HG03103 (cell line): Measurements from ENCODE around the gene GRIA4.

Experiments
- ATAC-seq: cut with Tn5 transposase; IDR thresholded peaks from one replicate; pipeline ENCODE4 v1.9.1; 2021; ENCODE audit warnings: low read depth; ENCODE audit not compliant: unreplicated experiment

GRIA4 gene

DNA sequence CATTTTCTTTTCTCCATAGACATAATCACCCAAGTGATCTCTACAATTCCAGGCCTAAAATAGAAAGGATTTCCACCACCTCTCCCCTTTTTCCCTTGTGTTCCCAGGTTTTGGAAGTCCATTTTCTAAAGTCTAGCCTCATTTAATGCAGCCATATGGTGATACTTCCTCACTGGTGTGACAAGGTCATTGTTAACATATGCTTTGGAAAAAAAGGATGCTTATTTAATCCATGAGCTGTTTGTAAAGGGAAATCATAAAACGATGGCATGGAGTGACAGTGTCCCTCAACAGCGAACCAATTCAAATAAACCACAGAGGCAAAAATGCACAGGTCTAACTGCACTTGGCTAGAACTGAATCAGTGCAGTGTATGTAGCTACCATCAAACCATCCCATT lies 26.6 kb downstream of the GRIA4 start:
- ATAC-seq = no peak

DNA sequence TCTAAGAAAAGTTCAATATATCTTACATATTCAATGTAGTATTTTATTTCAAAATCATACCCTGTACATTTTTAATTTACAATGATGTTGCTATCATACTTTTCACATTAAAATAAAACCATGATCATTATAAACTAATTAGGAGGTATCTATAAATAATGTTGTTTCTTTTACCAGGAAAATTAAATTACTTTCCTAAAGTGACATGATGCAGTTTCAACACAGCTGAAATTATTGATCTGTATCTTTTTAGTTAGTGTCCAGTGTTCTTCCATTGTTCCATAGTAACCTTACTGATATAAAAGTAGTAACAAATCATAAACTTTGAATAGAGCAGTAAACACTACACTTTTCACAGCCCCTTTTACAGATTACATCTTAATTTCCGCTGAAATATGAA lies 29.7 kb downstream of the GRIA4 start:
- ATAC-seq = no peak

DNA sequence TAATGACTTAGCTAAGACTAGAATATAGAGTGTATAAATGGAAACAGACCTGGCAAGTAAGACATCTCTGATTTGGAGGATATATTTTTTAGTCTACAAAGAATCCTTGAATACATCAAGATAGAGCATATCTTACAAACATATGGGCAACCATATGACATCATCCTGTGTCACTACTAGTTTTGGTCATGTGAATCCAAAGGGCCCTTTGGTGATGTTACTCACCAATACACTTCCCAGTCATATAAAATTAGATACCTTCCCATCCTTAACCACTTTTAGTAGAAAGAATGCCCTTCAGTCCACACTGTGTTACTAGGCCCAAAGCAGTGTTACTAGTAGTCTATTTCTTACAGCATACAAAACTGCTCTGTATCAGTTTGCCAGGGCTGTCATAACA lies 31.6 kb downstream of the GRIA4 start:
- ATAC-seq = no peak

DNA sequence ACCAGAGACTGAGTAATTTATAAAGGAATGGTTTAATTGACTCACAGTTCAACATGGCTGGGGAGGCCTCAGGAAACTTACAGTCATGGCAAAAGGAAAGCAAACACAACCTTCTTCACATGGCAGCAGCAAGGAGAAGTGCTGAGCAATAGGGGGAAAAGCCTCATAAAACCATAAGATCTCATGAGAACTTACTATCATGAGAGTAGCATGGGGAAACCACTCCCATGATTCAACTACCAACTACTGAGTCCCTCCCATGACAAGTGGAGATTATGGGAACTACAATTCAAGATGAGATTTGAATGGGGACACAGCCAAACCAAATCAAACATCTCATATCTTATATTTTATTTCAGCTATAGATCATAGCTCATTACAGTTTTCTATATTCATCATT lies 33.0 kb downstream of the GRIA4 start:
- no peak for ATAC-seq

DNA sequence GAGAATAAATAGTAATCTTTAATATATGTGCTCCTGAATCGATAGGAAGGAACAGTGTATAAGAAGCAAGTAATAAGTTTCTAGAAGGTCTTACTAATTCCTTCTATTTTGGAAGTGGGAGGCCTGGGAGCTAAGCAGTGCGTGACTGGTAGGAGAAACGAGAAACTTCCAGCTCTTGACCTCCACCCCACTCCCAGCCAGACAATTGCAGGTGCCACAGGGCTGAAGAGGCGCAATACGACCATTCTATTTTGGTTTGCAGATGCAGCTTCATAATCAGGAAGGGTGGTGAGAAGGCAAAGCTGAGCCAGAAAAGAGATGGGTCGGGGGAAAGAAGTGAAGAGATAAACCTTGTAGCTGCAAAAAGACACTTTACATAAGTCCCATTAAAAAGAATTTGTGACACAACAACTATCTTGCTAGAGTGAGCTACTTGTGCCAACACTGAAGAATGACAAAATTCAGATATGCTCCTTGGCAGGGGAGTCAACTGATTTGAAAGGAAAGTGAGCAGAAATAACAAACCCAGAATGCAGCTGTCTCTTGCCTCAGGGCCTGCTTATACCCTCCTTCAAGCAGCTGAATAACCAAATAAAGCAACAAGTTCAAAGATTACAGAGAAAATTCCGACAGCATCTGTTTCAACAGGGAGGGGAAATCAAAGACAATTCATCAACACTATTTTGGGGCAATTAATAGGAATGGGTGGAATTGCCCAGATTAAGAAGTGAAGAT lies 35.1 kb downstream of the GRIA4 start:
- ATAC-seq = no peak

DNA sequence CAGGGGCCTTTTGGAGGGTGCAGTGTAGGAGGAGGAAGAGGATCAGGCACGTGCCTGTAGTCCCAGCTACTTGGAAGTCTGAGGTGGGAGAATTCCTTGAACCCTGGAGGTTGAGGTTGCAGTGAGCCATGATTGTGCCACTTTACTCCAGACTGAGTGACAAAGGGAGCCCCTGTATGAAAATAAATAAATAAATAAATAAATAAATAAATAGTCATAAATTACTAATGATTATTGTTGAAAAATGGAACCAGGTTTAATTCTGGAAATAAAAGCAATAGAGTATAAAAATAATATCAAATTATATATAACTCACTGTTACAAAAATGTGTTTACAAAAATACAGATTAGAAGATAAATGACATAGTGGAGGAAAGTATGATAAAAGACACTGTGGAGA lies 37.9 kb downstream of the GRIA4 start:
- no peak for ATAC-seq

DNA sequence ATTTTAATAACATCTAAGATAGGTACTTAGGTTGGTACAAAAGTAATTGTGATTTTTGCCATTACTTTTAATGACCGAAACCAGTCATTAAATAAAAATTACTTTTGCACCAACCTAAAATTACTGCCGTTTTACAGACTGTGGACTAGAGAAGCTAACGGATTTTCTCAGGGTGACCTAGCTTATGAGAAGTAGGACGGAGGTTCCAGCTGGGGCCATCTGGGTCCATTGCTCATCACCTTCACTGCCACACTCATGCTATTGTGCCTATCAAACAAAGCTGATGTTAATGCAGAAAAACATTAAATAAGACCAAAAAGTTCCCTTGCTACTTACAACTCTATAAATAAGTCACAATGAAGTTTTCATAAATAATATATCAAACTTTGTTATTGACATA lies 38.9 kb downstream of the GRIA4 start:
- no peak for ATAC-seq

DNA sequence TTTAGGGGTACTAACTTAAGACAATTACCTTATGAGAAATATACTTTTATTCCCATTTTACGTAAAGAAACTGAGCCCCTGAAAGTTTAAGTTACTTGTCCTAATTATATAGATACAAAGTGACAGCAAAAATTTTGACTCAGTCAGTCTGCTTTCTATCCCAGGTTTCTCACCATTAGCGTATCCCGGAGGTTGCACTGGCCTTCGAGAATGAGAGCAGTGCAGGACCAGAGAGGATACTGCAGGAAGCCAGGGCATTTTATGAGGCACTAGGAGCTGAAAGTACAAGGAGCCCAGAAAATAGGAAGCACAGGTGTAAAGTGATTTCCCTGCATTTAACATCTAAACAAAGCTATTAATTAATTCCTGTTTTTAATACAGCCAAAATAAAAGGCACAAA lies 55.4 kb downstream of the GRIA4 start:
- no peak for ATAC-seq

DNA sequence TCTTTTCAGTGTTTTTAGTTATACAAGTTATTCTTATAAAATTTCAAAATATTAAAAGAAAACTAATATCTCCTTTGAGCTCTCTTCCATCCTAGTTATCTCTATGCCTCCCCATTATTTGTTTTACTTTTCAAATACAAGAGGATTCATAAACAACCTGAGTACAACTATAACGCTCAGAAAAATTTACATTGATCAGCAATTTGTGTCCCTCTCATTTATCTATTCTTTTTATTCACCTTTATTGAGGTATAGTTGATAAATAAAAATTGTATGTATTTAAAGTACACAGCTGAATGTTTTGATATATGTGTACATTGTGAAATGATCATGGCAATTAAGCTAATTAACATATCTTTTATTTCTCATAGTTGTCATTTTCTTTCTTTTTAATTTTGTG lies 57.6 kb downstream of the GRIA4 start:
- ATAC-seq = no peak

DNA sequence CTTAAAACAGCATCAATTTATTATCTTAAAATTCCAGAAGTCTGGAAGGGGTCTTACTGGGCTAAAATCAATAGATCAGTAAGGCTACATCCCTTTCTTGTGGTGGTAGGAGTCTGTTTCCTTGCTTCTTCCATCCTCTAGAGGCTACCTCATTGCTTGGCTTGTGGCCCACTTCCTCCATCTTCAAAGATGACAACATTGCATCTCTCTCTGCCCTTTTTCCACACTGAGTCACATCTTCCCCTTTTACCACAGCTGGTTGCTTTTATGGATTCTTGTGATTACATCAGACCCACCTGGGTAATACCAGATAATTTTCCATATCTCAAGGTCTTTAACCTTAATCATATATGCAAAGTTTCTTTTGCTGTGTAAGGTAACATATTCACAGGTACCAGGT lies 60.9 kb downstream of the GRIA4 start:
- ATAC-seq = no peak

DNA sequence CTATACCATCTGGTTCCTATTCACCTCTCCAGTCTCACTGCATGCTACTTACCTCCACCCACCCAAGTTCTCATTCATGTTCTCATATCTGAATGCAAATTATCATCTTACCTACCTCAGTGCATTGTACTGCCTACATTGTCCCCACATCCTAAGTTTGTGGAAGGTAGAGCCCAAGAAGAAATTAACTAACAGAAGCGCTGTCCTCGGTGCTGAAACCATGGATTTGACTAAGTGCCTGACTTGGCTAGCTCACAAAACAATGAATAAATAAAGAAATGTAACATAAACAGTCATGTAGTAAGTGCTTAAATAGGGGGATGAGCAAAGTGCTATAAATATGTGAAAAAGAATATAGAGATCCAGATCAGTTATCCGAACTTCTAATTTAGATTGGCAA lies 63.2 kb downstream of the GRIA4 start:
- no peak for ATAC-seq

DNA sequence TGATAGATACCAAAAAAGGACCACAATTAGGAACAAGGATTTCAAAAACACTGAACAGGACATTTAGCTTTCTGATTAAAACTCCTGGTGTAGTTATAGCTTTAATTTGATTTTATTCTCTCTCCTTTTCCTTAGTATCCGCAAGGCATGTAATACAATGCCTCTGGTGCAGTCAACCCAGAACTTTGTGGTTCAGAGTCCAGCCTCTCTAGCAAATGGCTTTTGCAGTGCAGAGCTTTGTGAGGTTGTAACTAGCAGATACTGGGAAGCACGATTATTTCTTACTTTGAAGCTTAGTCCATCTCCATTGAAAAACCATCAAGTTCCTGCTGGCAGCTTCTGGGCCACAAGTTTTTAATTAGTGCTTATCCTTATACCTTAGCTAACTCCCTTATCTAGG lies 79.8 kb downstream of the GRIA4 start:
- ATAC-seq = no peak

DNA sequence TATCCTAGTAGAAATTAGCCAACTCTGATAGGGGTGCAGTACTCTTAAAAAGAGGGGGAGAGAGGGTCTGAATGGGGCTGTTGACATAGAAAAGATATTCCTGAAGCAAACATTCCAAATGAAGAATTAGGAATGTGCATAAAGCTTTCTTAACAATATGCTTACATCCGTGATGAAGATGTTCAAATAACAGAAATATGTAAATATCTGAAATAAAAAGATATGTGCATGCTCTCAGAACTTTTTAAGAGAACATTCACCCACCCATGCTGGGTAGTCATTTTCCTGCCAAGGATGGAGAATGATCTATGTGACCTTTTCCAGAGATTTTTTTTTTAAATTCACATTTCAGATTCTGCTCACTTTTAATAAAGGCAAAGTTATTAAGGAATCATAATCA lies 80.6 kb downstream of the GRIA4 start:
- no peak for ATAC-seq

DNA sequence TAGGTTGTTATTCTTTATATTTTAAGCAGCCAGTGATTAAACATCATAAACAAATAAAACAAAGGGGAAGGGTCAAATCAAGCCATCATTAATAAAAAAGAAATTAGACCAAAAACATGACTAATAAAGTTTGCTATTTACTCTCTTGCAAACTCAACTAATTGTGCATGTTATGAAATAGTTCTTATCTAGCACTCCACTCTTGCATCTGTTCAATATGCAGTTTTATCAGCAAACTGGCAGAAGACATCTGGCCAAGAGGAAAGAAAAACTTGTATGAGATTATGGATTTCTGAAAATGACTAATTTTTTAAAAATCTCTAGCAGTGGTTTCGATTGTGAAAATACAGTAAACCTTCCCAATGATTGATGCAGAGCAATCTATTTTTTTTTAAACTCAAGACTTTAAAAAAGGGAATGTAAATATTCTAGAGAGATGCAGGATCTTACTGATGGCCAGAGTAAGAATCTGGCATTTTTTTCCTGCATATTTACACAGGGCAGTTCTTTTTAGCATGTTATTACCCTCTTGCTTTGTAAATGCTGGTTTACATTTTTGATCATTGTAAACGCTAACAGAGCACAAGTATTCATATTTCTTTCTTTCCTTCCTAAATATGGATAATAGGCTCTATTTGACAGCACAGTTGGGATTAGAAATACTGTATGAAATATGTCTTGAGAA lies 83.3 kb downstream of the GRIA4 start:
- no peak for ATAC-seq

DNA sequence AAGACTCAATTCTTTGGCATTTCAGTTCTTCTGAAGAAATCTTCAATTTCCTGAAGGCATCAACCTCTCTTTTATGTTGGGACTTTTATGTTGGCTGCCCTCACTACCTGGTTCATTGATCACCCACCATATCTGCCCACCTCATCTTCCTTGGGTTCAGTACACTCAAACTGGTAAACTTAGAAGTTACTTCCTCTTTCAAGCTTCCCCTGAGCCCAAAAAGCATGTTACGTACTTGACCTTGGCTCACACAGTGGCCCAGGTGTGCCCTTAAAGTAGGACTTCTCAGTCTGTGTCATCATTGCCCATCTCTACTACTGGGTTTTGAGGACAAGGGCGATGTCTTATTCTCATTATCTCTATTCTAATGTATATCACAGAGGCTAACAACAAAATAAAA lies 86.1 kb downstream of the GRIA4 start:
- peak; percentile 71 for ATAC-seq

DNA sequence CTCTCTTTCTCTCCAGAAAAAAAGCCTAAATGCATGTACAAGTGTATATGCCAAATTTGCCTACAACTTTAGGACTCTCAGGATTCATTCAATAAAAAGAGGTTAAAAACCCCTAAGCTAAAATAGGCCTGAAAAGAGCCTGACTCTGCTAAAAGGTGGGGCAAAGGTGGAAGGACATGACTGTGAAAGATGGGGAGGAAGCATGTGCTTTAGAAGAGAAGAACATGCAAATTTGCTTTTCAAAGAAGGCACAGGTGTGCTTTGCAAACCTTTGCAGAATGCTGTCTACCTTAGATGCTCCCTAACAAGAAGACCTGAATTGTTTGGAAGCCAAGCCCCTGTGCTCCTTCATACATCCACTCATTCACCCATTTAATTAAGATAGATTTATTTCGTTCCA lies 87.4 kb downstream of the GRIA4 start:
- ATAC-seq = no peak

DNA sequence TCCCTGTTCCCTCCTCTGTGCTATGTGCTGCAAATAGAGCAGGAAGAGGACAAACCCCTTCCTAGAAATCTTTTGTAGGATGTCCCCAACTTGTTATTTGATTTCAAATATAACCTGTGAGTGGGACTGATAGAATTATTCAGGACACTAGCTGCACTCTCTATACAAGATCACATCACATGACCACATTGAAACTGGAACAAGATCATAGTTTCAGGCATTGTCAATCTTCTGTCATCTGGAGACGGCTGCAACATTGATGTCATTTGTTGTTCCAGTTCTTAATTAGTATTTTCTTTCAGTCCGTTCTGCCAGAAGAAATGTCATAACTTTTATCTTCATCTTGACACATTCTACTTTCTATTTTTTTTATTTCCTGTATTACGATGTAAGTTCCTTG lies 89.3 kb downstream of the GRIA4 start:
- ATAC-seq = no peak

DNA sequence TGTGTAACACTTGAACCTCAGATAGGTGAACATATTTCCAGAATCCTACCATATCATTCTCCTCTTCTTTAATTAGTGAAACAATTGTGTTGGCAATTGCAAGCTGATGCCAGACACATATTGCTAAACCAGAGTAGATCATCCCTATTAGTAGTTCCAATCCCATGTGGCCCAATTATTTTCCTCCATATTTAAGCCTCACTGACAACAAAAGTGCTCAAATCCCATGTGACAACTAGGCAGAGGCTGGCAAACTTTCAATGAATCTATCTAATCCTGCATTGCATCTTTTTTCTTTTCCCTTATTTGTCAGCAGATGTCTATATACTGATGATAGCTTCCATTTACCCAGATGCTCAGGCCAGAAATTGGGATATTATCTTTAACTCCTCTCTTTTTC lies 90.4 kb downstream of the GRIA4 start:
- no peak for ATAC-seq

DNA sequence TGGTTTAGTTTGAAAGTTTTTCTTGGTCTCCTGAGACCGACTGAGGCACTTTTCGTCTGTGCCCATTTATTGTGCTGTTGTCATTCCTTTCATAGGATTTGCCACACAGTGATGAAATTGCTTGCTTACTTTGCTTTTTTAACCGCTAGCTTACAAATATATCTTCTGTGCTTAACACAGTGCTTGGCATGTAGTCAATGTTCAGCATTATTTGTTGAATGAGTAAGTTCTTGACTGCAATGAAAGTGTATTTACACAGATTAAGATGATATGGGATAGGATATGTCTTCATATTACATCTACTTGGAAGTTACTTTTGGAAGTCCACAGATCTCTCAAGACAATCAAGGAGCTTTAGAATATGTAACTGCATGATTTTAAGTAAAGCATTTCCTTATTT lies 91.2 kb downstream of the GRIA4 start:
- no peak for ATAC-seq

DNA sequence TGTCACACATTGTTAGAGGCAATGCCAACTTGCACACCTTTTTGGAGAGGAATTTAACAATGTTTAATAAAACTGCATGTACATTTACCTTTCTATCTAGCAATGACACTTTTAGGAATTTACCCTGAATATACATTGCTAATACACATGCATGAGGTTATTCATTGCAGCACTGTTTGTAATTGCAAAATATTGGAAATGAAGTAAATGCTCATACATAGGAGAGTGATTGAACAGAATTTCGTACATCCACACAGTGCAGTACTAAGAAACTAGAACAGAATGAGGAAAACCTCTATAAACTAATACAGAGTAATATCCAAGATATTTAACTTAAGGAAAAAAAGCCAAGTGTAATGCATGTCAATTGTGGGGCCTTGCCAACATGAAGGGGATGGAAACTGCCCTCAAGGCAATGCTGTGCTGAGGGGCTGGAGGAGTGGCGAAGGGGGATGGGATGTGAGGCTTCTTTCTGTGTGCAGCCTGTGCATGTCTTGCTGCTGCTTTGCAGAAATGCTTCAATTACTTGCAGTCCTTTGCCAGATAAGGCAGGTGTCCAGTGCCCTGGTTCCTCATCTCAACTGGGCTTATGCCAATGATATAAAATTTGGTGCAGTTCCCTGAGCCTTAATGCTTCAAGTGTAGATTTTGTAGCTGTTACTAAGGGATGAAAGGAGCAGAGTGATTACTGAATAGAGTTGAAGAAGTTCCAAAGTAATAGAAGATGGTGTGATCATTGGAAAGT lies 96.1 kb downstream of the GRIA4 start:
- no peak for ATAC-seq

DNA sequence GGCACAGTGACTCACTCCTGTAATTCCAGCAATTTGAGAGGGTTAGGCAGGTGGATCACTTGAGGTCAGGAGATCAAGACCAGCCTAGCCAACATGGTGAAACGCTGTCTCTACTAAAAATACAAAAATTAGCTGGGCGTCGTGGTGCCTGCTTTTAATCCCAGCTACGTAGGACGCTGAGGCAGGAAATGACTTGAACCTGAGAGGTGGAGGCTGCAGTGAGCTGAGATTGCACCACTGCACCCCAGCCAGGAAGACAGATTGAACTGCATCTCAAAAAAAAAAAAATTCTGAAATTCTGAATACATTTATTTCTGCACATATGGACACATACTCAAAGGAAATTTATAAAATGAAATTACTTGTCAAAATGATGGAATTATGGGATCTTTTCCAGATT lies 103.2 kb downstream of the GRIA4 start:
- ATAC-seq = no peak

DNA sequence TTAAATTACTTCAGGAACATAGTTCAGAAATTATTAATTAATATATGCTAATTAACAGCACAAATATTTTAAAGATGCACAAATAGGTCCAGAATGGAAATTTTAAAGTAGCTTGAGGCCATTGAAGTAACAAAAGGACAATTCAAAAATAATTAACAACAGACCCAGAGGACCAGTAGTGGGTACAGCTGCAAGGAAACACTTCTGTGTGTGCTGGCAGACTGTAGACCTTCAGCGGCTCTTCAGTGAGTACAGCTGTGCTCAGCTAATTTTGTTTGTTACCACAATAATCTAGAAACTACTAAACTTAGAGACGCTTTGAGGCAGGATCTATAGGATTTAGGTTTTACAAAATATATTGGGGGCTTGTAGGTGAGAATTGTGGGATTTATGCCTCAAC lies 103.8 kb downstream of the GRIA4 start:
- no peak for ATAC-seq
